ENCODE results near the gene GSX2. TPM values are rescaled to one million over a fixed set of nuclear protein-coding genes. Genes with fewer than 3 reads are reported as not detected.
"Not testable (repeated sequence)": the region's sequence is repeated elsewhere in the genome, so short reads cannot be mapped to it uniquely, and the experiment has no call there.

GSX2 gene
- total RNA-seq, 1 donor from 2014 or later = 0.35 TPM

DNA sequence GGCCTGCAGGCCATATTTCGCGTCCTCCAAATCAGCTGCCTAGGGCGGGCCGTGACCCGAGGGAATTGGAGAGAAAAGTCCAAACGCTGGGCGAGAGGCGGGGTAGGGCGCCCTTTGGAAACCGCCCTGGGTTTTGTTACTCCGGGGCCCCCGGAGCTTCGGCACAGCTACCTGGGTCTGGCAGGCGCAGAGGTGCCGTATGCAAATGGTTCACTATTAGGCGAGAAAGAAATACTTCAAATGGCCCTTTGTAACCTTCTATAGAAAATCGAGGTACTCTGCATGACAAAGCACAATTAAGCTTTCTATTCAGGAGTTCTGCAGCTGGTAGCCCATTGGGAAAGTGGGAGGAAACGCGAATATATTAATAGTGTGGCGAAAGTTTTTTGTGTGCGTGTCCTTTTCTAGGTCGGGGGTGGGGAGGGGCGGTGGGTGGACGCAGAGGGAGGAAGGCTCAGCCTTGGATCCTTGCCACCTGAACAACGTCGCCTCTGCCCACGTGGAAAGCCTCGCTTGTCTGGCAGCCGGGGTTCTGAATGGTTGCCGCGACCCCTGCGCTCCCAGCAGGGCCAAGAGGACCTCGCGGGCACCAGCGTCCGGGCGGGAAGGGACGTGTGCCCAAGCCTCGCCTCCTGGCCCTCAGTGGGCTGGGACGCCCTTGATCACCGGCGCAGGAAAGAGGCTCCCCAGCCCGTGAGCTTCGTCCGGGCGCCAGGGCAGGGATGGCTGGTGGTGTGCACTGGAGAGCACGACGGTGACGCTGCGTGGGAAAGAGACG lies 9.5 kb downstream of the GSX2 start:
- no peaks in the 10 kb centered on the region for H3K36me3 Mint-ChIP-seq (ENCODE audit: unreplicated experiment)
- H3K4me1 Mint-ChIP-seq (ENCODE audit: unreplicated experiment) = peaks cover 11% of the 10 kb centered on the region
- TF ChIP-seq, protein P1, sequence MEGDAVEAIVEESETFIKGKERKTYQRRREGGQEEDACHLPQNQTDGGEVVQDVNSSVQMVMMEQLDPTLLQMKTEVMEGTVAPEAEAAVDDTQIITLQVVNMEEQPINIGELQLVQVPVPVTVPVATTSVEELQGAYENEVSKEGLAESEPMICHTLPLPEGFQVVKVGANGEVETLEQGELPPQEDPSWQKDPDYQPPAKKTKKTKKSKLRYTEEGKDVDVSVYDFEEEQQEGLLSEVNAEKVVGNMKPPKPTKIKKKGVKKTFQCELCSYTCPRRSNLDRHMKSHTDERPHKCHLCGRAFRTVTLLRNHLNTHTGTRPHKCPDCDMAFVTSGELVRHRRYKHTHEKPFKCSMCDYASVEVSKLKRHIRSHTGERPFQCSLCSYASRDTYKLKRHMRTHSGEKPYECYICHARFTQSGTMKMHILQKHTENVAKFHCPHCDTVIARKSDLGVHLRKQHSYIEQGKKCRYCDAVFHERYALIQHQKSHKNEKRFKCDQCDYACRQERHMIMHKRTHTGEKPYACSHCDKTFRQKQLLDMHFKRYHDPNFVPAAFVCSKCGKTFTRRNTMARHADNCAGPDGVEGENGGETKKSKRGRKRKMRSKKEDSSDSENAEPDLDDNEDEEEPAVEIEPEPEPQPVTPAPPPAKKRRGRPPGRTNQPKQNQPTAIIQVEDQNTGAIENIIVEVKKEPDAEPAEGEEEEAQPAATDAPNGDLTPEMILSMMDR (IDR thresholded peaks at IDR 0.05) = no peak
- peaks cover 3% of the 10 kb centered on the region for H3K27me3 Mint-ChIP-seq (ENCODE audit: unreplicated experiment)
- DNase-seq (ENCODE audit: extremely low spot score, unreplicated experiment) = no peak
- H3K4me3 Mint-ChIP-seq (ENCODE audit: unreplicated experiment) = no peak overlapping the region
- H3K9me3 Mint-ChIP-seq (ENCODE audit: unreplicated experiment) = no peaks in the 10 kb centered on the region
- no peak overlapping the region for H3K27ac Mint-ChIP-seq (ENCODE audit: unreplicated experiment)

DNA sequence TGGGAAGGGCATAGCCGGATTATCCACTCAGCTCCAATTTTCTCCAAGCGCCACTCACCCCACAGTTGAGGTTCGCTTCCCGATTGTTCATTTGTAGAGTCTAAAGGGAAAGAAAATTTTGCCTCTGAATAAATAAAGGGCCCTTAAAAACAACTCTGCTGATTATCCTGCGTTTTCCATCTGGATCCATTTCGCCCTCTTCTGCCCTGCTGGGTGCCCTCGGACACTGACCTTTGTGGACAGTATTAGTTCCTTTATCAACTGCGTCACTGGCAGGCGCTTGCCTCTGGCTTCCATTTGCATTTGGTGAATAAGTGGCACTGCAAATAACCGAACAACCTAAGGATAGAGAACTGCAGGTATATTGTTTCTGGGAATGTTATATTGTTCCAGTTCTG lies 10.1 kb downstream of the GSX2 start:
- TF ChIP-seq, protein P1 (IDR thresholded peaks at IDR 0.05) = no peak
- Mint-ChIP-seq H3K9me3 (ENCODE audit: unreplicated experiment) (no peaks in the 10 kb centered on the region), H3K4me1 (ENCODE audit: unreplicated experiment) (peaks cover 11% of the 10 kb centered on the region), H3K27me3 (ENCODE audit: unreplicated experiment) (peaks cover 3% of the 10 kb centered on the region), H3K27ac (ENCODE audit: unreplicated experiment) (no peak overlapping the region), H3K4me3 (ENCODE audit: unreplicated experiment) (no peak overlapping the region), H3K36me3 (ENCODE audit: unreplicated experiment) (no peaks in the 10 kb centered on the region)
- no peak for DNase-seq (ENCODE audit: extremely low spot score, unreplicated experiment)

DNA sequence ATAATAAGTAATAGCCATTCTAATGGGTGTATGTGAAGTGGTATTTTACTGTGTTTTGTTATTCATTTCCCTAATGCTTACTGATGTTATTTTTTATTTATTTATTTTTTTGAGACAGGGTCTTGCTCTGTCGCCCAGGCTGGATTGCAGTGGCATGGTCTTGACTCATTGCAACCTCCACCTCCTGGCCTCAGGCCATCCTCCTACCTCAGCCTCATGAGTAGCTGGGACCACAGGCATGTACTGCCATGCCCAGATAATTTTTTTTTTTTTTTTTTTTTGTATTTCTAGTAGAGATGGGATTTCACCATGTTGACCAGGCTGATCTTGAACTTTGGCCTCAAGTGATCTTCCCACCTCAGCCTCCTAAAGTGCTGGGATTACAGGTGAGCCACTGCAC lies 13.2 kb downstream of the GSX2 start:
- H3K27me3 Mint-ChIP-seq (ENCODE audit: unreplicated experiment); H3K27ac Mint-ChIP-seq (ENCODE audit: unreplicated experiment); H3K9me3 Mint-ChIP-seq (ENCODE audit: unreplicated experiment); DNase-seq (ENCODE audit: extremely low spot score, unreplicated experiment); H3K4me3 Mint-ChIP-seq (ENCODE audit: unreplicated experiment); H3K36me3 Mint-ChIP-seq (ENCODE audit: unreplicated experiment): not testable (repeated sequence)
- H3K4me1 Mint-ChIP-seq (ENCODE audit: unreplicated experiment) = peaks cover 12% of the 10 kb centered on the region

DNA sequence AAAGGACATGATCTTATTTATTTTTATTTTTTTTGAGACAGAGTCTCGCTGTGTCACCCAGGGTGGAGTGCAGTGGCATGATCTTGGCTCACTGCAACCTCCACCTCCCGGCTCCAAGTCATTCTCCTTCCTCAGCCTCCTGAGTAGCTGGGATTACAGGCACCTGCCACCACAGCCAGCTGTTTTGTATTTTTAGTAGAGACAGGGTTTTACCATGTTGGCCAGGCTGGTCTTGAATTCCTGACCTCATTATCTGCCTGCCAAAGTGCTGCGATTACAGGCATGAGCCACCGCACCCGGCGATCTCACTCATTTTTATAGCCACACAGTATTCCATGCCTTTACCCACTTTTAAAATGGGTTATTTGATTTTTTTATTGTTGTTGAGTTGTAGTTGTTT lies 16.3 kb downstream of the GSX2 start:
- not testable (repeated sequence) for H3K9me3 Mint-ChIP-seq (ENCODE audit: unreplicated experiment); H3K27me3 Mint-ChIP-seq (ENCODE audit: unreplicated experiment); H3K27ac Mint-ChIP-seq (ENCODE audit: unreplicated experiment); H3K36me3 Mint-ChIP-seq (ENCODE audit: unreplicated experiment); H3K4me3 Mint-ChIP-seq (ENCODE audit: unreplicated experiment); DNase-seq (ENCODE audit: extremely low spot score, unreplicated experiment)
- peaks cover 15% of the 10 kb centered on the region for H3K4me1 Mint-ChIP-seq (ENCODE audit: unreplicated experiment)

DNA sequence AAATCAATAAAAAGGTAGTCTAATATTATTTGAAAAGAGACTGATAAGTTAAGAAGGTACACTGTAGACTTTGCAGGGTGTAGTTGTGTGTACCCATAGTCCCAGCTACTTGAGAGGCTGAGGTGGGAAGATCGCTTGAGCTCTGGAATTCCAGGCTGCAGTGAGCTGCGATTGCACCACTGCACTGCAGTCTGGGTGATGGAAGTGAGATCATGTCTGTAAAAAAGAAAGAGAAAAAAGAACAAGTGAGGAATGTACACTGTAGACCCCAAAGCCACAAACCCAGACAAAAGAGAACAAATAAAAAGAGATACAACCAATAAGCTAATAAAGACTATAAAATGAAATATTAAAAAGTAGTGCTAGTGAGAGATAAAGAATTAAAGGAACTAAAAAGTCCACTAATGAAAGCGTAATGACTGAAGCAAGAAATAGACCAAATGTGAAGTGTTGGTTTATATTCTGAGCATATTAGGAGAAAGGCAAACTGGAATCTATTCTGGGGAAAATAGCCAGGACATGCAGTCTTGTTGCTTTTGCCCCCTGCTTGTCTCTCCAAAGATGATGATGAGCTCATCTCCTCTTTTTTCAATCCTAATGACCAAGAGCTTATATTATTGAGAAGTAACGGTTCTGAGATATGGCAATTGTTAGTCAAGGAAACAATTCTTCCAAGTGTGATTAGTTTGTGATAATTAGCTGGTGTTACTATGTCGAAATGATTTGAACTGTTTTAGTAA lies 19.1 kb downstream of the GSX2 start:
- DNase-seq (ENCODE audit: extremely low spot score, unreplicated experiment) = no peak
- TF ChIP-seq, protein P1 (IDR thresholded peaks at IDR 0.05) = no peak
- Mint-ChIP-seq H3K4me3 (ENCODE audit: unreplicated experiment) (peak overlapping the region; percentile 31), H3K36me3 (ENCODE audit: unreplicated experiment) (no peaks in the 10 kb centered on the region), H3K27me3 (ENCODE audit: unreplicated experiment) (no peaks in the 10 kb centered on the region), H3K9me3 (ENCODE audit: unreplicated experiment) (no peaks in the 10 kb centered on the region), H3K27ac (ENCODE audit: unreplicated experiment) (peak overlapping the region; percentile 81), H3K4me1 (ENCODE audit: unreplicated experiment) (peaks cover 18% of the 10 kb centered on the region)

DNA sequence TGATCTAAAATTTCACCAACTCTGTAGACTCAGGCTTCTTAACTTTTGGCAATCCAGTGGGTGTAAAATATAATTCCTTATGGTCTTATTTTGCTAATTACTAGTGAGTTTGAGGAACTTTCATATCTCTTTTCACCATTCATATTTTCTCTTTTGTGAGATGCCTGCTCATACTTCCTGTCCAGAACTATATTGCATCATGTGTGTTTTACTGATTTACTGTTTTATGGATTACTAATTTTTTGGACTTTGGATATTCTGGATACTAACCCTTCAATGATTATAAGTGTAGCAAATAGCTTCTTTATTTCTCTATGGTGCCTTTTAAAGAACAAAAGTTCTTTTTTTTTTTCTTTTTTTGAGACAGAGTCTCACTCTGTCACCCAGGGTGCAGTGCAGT lies 20.6 kb downstream of the GSX2 start:
- DNase-seq (ENCODE audit: extremely low spot score, unreplicated experiment) = no peak
- no peaks in the 10 kb centered on the region for H3K27me3 Mint-ChIP-seq (ENCODE audit: unreplicated experiment)
- H3K36me3 Mint-ChIP-seq (ENCODE audit: unreplicated experiment) = no peaks in the 10 kb centered on the region
- peaks cover 18% of the 10 kb centered on the region for H3K4me1 Mint-ChIP-seq (ENCODE audit: unreplicated experiment)
- TF ChIP-seq, protein P1 (IDR thresholded peaks at IDR 0.05) = no peak
- H3K9me3 Mint-ChIP-seq (ENCODE audit: unreplicated experiment) = no peaks in the 10 kb centered on the region
- no peak overlapping the region for H3K27ac Mint-ChIP-seq (ENCODE audit: unreplicated experiment)
- no peak overlapping the region for H3K4me3 Mint-ChIP-seq (ENCODE audit: unreplicated experiment)
